Right lobe of liver (tissue), 6 donors: Measurements from ENCODE around the gene C9orf50. TPM values are rescaled to one million over a fixed set of nuclear protein-coding genes. Genes with fewer than 3 reads are reported as not detected.

Source experiments
- ATAC-seq, 4 donors: fragments of 200-7000 bp; cut with Tn5 transposase; one replicate each; pipeline ENCODE4 v1.9.1; 2020; ENCODE audit warnings: mild to moderate bottlenecking in 4 of 4, moderate library complexity in 4 of 4
- DNase-seq, 3 donors: peaks; one replicate each; pipeline ENCODE4 v3.0.0-alpha.2; 2020
- H3K27ac ChIP-seq, 3 donors: fragments of 200-600 bp; one replicate each; pipeline ENCODE4 v1.8.0; 2022
- H3K27me3 ChIP-seq, 2 donors: fragments of 200-600 bp; one replicate each; pipeline ENCODE4 v1.8.0; 2022
- H3K36me3 ChIP-seq, 4 donors: fragments of 200-600 bp; sonication (generic) in 1 of 4; one replicate each; pipeline versions ENCODE4 v1.5.1 to v1.8.0; 2017 to 2022; ENCODE audit warnings: control low read depth in 1 of 4
- H3K4me1 ChIP-seq, 4 donors: fragments of 200-600 bp; sonication (generic) in 1 of 4; one replicate each; pipeline versions ENCODE4 v1.5.1 to v1.8.0; 2017 to 2022; ENCODE audit warnings: control low read depth in 1 of 4
- H3K4me3 ChIP-seq, 3 donors: fragments of 200-600 bp; one replicate each; pipeline ENCODE4 v1.8.0; 2022
- H3K9me3 ChIP-seq, 4 donors: fragments of 200-600 bp; sonication (generic) in 1 of 4; one replicate each; pipeline versions ENCODE4 v1.5.1 to v1.8.0; 2017 to 2022; ENCODE audit warnings: control low read depth in 1 of 4
- POLR2A ChIP-seq: fragments of 450-650 bp; IDR thresholded peaks from one replicate; pipeline ENCODE4 v1.6.1; 2017; ENCODE audit warnings: antibody characterized with exemption, mild to moderate bottlenecking
- WGBS: methylation state at CpG from one replicate; pipeline ENCODE4 v1.1.6; 2018; ENCODE audit warnings: low coverage, low lambda C conversion rate; ENCODE audit not compliant: insufficient coverage; ENCODE audit errors: missing lambda C conversion rate; 5-methylcytosine and 5-hydroxymethylcytosine counted together
- intact Hi-C, 2 donors: fragments of 100-400 bp; cut with DNase I; formaldehyde crosslinking; loops; one replicate each; pipeline versions ENCODE4 v1.11.2 to v1.14.1; 2022
- total RNA-seq, 6 experiments: library from RNA; depleted of rRNA in 2 of 6; stranded (reverse); fragments of >200 nt in 2 of 6; fragmentation: NEBNext Ultra II Directional in 3 of 6; extraction: Animal tissue kit (Norgen Biotek cat#: 25700) in 3 of 6; gene quantifications; one replicate each; pipeline versions ENCODE4 v1.1.0 to v1.2.4, GENCODE V29; 2016 to 2023
- TF ChIP-seq, protein P1 (sequence below), 4 donors: fragments of 200-600 bp in 3 of 4; fragments of 450-650 bp in 1 of 4; IDR thresholded peaks; one replicate each; pipeline versions ENCODE4 v1.5.1 to v1.8.0; 2016 to 2022; ENCODE audit warnings: antibody characterized with exemption in 4 of 4, mild to moderate bottlenecking in 2 of 4
- donor health status: DM: no; HTN: yes; CAD: no.
- donor health status: DM: no; HTN: no; CAD: no.
- donor health status: DM: no; HTN: no; CAD: no.
- donor health status: DM: no; HTN: yes; CAD: no.
- donor health status: DM: no; HTN: yes; CAD: no.

C9orf50 gene
- total RNA-seq, 6 experiments from 2014 or later = not detected

DNA sequence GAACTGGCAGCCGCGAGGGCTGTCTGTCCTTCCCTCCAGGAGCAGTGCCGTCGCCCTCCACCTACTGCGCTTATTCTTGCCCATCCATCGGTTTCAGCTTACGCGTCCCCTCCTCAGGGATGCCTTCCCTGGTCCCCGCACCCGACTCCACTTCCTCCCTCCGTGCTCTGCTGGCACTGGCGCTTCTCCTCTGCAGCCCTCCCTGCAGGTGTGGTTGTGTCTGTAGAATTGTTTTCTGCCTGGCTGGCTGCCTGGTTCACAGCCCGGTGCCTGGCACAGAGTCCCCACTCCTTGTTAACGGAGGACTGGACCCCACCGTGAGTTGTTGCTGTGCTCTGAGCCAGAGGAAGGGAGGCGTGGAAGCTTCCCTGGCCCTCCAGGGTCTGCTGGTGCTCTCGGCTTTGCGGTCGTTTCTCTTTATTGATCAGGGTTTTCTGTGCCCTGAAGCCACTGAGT, 10.8 kb upstream of the C9orf50 start:
- DNase-seq = peak in 1 of 3 donors; percentile 15
- TF ChIP-seq, protein P1, sequence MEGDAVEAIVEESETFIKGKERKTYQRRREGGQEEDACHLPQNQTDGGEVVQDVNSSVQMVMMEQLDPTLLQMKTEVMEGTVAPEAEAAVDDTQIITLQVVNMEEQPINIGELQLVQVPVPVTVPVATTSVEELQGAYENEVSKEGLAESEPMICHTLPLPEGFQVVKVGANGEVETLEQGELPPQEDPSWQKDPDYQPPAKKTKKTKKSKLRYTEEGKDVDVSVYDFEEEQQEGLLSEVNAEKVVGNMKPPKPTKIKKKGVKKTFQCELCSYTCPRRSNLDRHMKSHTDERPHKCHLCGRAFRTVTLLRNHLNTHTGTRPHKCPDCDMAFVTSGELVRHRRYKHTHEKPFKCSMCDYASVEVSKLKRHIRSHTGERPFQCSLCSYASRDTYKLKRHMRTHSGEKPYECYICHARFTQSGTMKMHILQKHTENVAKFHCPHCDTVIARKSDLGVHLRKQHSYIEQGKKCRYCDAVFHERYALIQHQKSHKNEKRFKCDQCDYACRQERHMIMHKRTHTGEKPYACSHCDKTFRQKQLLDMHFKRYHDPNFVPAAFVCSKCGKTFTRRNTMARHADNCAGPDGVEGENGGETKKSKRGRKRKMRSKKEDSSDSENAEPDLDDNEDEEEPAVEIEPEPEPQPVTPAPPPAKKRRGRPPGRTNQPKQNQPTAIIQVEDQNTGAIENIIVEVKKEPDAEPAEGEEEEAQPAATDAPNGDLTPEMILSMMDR (IDR thresholded peaks at IDR 0.05) = no peak
- no peak for TF ChIP-seq POLR2A
- WGBS = 83% methylated on average over 8 of the region's 19 CpGs
- Histone ChIP-seq H3K27ac (no peak overlapping the region), H3K4me1 (peaks cover 0 to 28% (median 9%) of the 10 kb centered on the region in 4 donors), H3K36me3 (peaks cover 0 to 41% (median 23%) of the 10 kb centered on the region in 4 donors), H3K4me3 (no peak overlapping the region), H3K27me3 (no peaks in the 10 kb centered on the region), H3K9me3 (no peaks in the 10 kb centered on the region)
- ATAC-seq = no peak
- intact Hi-C loops = no loop called here

DNA sequence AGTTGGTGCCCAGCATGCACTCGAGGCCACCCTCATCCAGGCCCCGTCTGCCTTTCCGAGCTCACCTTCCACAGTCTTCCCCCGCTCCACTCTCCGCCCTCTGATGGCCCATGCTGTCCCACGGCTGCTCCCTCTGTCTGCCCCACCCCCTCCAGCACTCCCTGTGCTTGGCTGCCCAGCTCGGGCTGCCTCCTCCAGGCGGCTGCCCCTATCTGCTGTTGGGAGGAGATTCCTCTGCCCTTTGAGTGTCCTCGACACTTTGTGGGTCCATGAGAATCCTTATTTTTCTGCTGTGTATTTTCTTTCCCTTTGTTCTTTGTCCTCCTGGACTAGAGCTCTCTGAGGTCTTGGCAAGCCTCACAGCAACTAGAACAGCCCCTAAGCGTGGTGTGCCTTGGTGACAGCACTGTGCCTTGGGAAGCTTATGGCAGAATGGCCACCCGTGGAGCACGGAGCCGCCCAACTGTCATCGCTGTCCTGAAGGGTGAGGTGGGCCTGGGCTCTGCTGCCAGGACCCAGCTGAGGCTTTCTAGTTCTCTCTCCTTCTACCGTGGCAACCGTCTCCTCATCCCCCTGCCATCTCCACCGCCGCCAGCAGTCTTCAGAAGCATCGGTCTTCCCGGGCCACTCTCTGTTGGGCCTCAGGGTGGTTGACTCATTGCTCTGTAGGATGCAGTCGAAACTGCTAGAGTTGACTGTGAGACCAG, 10.2 kb upstream of the C9orf50 start:
- Histone ChIP-seq H3K36me3 (peaks cover 0 to 36% (median 20%) of the 10 kb centered on the region in 4 donors), H3K4me1 (peaks cover 0 to 28% (median 9%) of the 10 kb centered on the region in 4 donors), H3K9me3 (no peaks in the 10 kb centered on the region), H3K4me3 (no peak overlapping the region), H3K27ac (no peak overlapping the region), H3K27me3 (no peaks in the 10 kb centered on the region)
- no peak for TF ChIP-seq POLR2A
- TF ChIP-seq, protein P1 (IDR thresholded peaks at IDR 0.05) = no peak
- no peak for ATAC-seq
- intact Hi-C loops = no loop called here
- WGBS = 74% methylated on average over 9 of the region's 21 CpGs
- no peak for DNase-seq

DNA sequence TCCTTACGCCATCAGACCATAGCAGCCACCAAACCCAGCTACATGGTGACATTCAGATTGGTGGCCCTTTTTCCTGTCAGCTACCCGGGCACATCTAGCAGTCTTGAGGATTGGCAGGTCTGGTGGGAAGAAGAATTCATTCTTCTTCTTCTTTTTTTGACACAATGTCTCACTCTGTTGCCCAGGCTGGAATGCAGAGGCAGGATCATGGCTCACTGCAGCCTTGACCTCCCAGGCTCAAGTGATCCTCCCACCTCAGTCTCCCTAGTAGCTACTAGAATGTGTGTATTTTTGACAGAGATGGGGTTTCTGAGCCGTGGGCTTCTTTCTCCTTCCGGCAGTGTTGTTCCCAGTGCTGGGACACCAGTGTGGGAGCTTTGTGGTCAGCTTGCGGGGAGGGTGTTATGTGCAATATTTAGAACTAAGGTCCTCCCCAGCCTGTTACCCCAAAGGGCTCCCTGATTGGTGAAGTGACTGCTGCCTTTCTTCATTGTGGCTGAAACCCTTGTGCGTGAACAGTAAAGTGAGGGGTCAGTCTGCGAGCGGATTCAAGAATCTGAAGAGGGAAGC, 8.4 kb upstream of the C9orf50 start:
- peaks cover 0 to 32% (median 9%) of the 10 kb centered on the region in 4 donors for H3K4me1 ChIP-seq
- no peaks in the 10 kb centered on the region for H3K9me3 ChIP-seq
- intact Hi-C loops = no loop called here
- no peaks in the 10 kb centered on the region for H3K27me3 ChIP-seq
- 84% methylated on average over 4 of the region's 8 CpGs for WGBS
- no peak overlapping the region for H3K4me3 ChIP-seq
- peaks cover 0 to 19% (median 11%) of the 10 kb centered on the region in 4 donors for H3K36me3 ChIP-seq
- no peak overlapping the region for H3K27ac ChIP-seq
- no peak for TF ChIP-seq POLR2A
- TF ChIP-seq, protein P1 (IDR thresholded peaks at IDR 0.05) = no peak
- DNase-seq = no peak
- no peak for ATAC-seq

DNA sequence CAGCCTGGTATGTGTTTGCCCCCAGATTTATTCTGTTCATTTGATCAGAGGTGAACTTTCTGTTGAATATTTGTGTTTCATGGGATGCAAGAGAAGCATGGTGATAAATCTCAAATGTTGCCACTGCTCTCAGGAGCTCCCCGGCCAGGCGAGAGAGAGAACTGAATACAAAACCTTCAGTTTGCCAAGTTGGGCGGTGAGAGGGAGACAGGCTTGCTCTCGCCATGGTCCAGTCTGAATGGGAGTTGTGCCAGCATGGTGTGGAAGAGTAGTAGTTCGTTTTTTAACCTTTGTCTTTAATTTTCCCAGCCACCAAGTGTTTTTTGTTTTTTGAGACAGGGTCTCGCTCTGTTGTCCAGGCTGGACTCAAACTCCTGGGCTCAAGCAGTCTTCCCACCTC, 7.8 kb upstream of the C9orf50 start:
- 59% methylated on average over 6 of the region's 6 CpGs for WGBS
- H3K36me3 ChIP-seq = peaks cover 0 to 13% (median 7%) of the 10 kb centered on the region in 4 donors
- peaks cover 0 to 32% (median 9%) of the 10 kb centered on the region in 4 donors for H3K4me1 ChIP-seq
- no peak for TF ChIP-seq POLR2A
- TF ChIP-seq, protein P1 (IDR thresholded peaks at IDR 0.05) = no peak
- intact Hi-C loops = no loop called here
- H3K4me3 ChIP-seq = no peak overlapping the region
- no peak for ATAC-seq
- no peaks in the 10 kb centered on the region for H3K27me3 ChIP-seq
- H3K27ac ChIP-seq = peak overlapping the region in 1 of 3 donors; percentile 1
- no peaks in the 10 kb centered on the region for H3K9me3 ChIP-seq
- no peak for DNase-seq
